Superior temporal gyrus (tissue), 1 donor: Measurements from ENCODE around the gene PKD2L2.
"Not testable (repeated sequence)": the region's sequence is repeated elsewhere in the genome, so short reads cannot be mapped to it uniquely, and the experiment has no call there.

Experiments
- DNase-seq: peaks from one replicate; pipeline ENCODE4 v3.0.0-alpha.2; 2016; ENCODE audit errors: extremely low spot score

PKD2L2 gene

DNA sequence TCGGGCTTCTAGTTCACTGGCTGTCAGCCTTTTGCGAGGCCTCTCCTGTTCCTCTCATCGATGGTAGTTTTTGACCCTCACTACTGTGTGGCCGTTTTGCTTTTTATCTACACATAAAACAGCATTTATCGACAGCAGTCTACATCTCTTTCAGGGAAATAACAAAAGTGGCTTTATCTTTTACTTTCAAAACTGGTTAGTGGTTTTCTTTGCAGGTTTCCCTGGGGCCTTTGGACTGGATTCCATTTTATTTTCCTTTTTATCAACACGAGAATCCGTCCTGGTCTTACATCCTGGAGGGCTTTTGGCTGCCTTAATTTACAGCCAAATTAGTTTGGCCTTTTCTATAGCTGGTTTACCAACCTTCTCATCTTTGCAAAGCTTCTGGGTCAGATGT is 793 bp upstream of the PKD2L2 start:
- DNase-seq, result peak; percentile 80

DNA sequence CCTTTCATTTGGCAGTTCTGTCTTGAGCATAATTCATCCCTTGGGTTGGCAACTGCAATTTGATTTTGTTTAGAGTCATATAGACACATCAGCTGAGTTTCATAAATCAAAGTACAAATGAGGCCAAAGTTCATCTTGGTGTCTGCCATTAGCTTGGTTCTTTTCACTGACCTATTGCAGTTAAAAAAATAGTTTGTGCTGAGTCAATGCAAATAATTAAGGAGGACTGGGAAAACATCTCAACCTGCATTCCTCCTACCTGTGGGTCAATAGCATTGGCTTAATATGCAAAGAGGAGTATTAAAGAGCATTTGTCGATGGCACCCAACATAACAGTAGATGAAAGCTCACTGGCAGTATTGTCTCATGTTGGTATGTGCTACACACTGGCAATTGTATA is 1.6 kb downstream of the PKD2L2 start:
- no peak for DNase-seq

GRCh38 chr5:137891849-137892248 is 2.6 kb downstream of the PKD2L2 start:
- no peak for DNase-seq

DNA sequence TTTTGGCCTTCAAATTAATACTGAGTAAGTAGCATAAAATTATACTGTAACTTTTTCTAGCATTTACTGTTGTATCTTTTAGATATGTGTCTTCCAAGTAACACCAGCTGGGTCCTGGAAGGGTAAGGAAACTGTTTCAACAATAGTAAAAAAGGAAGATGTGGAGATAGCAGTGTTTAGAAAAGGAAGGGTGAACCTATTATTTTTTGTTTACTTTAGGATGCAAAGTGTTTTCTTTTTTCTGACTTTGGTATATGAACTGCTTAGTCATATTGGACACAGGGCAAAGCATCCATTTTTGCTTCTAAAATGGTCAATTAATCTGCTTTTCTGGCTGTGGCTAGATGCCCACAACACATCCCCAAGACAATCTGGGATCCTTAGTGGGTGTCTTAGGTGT is 5.3 kb downstream of the PKD2L2 start:
- no peak for DNase-seq

- DNase-seq, result no peak
Observed at GRCh38 chr5:137896560-137896959, 7.3 kb downstream of the PKD2L2 start.

GRCh38 chr5:137899493-137899892 is 10.2 kb downstream of the PKD2L2 start:
- no peak for DNase-seq

DNA sequence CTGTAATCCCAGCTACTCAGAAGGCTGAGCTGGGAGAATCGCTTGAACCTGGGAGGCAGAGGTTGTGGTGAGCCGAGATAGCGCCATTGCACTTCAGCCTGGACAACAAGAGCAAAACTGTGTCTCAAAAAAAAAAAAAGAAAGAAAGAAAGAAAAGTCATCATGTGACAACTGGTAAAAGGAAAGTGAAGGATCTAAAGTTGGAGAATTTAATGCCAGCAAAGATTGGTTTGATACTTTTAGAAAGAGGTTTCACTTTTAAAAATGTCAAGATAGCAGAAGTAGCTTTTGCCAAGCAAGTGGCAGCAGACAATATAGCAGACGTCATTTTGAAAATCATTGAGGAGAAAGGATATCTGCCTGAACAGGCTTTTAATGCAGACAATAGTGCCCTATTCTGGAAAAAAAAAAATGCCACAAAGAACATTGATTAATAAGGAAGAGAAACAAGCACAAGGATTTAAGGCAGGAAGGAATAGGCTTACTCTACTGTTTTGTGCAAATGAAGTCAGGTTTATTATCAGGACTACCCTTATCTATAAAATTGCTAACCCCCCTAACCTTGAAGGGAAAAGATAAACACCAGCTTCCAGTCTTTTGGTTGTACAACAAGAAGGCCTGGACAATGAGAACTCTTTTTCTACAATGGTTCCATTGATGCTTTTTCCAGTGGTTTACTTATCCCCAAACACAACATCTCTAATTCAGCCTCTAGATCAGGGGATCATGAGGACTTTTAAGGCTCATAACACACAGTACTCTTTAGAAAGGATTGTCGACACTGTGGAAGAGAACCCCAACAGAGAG is 12.0 kb downstream of the PKD2L2 start:
- DNase-seq, result peak; percentile 89

- DNase-seq, result no peak
Observed at GRCh38 chr5:137902408-137903133, 13.3 kb downstream of the PKD2L2 start.

- DNase-seq, result no peak
Observed at GRCh38 chr5:137914758-137915157, 25.5 kb downstream of the PKD2L2 start.

DNA sequence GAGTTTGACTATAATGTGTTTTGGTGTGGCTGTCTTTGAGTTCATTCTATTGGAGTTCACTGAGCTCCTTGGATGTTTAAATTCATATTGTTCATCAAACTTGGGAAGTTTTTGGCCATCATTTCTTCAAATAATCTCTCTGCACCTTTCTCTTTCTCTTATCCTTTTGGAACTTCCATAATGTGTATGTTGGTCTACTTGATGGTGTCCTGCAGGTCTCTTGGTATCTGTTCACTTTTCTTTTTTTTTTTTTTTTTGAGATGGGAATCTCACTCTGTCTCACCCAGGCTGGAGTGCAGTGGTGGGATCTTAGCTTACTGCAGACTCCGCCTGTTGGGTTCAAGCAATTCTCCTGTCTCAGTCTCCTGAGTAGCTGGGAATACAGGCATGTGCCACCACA is 27.7 kb downstream of the PKD2L2 start:
- DNase-seq, result no peak

DNA sequence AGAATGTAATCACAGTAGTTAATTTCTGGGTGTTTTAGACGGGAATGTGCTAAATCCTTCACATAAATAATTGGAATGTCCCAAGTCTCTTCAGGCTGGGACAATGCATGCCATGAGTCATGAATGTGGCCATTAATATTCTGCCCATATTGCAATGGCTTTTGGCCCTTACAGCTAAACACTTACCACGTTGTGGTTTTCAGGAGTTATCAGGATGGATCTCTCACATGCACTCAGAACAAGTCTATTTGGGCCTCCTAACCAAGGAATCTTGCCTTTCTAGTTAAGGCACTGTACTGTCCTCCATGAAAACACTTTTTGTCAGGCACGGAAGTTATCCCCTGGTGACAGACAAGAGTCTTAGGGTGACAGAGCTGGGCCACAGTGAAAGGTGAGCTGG is 32.7 kb downstream of the PKD2L2 start:
- peak; percentile 32 for DNase-seq

- peak; percentile 80 for DNase-seq
Observed at GRCh38 chr5:137923856-137924255, 34.6 kb downstream of the PKD2L2 start.

DNA sequence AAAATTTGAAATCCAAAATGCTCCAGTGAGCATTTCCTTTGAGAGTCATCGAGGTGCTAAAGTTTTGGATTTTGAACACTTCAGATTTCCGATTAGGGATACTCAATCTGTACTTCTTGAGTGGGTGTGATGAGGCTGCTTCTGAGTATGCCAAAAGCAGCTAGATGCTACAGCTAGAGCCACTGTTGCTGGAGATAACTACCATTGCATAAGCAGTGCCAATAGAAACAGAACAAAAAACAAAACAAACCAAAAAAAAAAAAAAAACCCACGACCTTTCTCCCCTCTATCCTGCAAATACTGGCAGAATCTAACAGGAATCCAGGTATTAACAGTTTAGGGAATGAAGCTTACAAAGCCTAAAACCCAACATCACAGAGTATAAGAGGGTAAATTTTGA is 43.5 kb downstream of the PKD2L2 start:
- DNase-seq, result no peak

DNA sequence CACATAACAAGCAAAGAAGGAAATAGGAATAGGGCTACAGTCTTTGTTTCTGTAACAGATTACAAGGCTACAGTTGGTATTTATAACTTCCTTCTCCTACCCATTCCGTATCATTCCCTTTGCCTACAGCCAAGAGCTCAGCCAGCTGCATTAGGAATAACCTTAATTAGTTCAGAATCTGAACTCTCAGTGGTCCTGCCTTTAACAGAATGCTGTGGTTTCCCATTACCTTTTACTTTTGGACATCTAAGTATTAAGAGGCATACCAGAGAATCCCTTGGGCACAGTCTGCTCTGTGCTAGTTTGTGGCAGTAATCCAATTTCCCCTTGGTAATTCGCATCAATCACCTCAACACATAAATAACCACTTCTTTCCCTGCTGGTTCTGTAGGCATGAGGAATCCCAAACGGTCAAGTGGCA is 44.2 kb downstream of the PKD2L2 start:
- no peak for DNase-seq

DNA sequence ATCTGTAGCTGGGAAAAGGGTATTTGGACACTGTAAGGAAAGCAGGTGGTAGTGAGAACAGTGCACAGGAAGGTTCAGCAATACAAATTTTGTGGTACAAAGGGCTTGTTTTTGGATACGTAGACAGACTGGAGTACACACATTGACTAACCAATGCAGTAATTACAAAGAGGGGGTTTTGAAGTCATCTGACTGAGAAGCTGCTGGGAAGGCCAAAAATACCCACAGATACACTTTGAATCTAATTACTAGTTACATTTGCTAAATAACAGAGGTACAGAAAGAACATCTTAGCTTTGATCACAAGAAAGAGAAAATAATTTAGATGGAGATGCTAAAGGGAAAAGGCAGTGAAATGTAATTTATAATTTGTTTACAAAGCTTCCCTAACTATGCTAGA is 45.9 kb downstream of the PKD2L2 start:
- peak; percentile 51 for DNase-seq

GRCh38 chr5:137935694-137936093 is 46.4 kb downstream of the PKD2L2 start:
- DNase-seq, result no peak

DNA sequence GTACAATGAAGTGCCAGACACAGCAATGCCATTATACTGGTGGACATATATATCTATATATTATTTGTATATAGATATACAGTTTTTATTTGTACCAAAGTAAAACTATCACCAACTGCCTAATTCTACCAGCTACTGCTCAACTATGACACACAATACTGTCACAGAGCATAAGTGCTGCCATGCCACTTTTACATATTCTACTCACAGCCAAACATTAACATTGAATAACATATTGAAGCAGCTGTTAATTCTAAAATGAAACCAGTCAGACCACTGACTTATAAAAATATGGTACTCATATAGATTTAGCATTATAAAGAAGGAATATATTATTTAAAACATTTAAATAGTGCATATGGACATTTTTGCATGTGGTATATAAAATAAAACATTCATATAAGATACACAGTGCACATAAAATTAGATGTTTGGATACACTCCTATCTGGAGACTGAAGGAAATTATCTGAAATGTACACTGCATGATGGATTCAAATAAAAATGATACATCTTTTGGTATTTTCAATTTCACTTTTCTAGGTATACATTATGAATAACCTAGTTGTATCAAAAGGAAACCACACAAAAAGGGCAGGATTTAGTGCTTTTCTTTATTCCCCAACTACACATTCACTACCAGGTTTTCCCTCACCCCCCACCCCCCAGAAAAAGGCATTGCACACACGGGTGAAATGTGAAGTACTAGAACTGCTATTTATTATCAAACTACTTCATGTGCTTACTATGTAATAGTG is 48.9 kb downstream of the PKD2L2 start:
- DNase-seq, result no peak

- no peak for DNase-seq
Observed at GRCh38 chr5:137938751-137939143, 49.5 kb downstream of the PKD2L2 start.

GRCh38 chr5:137939331-137939730 is 50.1 kb downstream of the PKD2L2 start:
- DNase-seq, result no peak

GRCh38 chr5:137944280-137944679 is 55.0 kb downstream of the PKD2L2 start:
- DNase-seq, result not testable (repeated sequence)

DNA sequence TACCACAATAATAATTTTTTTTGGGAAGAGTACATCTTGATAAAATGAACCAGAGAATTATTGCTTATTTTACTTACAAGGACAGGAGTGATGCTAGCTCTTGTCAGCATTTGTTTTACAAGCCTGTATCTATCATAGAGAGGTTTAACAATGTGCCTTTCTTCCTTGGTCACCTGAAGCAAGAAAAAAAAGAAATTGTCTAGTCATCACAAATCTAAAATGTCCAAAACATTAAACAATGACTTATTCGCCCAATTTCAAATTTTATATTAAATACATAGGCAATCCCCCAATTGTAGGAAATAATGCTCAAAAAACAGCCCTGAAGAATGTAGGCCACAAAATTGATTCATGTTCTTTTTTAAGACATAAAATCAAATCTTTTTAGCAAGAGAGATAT is 56.6 kb downstream of the PKD2L2 start:
- no peak for DNase-seq

DNA sequence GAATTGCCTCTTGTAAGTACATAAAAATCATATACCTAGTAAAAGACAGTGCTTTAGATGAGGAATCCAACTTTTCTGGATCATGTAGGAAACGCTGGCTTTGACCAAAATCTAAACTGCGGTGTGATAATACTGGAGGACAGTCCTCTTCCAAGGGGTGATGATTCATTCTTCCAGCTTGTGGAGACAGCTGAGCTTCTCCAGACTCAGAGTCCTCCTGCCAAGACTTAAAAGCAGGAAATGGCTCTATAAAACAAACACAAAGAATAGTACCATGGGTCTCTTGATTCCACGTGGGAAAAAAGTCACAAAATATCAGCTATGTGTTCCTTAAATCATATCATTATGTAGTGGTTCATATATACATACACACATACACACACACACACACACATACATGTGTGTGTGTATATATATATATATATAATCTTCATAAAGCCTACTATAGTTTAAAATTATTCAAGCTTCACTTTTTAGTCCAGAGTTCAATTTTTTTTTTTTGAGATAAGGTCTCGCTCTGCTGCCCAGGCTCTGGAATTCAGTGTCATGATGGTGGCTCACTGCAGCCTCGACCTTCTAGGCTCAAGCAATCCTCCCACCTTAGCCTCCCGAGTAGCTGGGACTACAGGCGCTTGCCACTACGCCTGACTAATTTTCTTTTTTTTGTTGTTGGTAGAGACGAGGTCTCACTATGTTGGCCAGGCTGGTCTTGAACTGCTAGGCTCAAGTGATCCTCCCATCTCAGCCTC is 65.0 kb downstream of the PKD2L2 start:
- DNase-seq, result peak; percentile 62
